GM21619 (cell line): ENCODE measurements around the gene WDR7.

Source experiments
- ATAC-seq: cut with Tn5 transposase; IDR thresholded peaks from one replicate; pipeline ENCODE4 v1.9.1; 2021; ENCODE audit not compliant: unreplicated experiment

The WDR7 gene

GRCh38 chr18:56721031-56721430 lies 69.9 kb downstream of the WDR7 start:
- no peak for ATAC-seq

GRCh38 chr18:56721491-56721890 lies 70.3 kb downstream of the WDR7 start:
- no peak for ATAC-seq

DNA sequence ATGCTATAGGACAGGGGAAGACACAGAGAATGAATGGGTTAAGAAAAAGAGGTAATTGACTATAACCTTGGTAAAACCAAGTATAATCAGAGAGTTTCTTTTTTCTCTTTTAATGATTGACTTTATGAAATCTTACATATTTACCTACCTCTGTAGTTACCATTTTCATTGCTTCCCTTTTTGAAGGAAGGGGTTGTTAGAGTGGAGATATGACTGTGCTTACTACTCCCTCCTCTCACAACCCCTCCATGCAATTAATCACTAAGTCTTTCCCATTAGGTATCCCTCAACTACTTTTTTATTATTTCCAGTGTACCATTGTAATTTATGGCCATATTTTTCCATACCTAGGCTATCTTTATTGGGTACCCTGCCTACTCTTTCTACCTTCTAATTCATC lies 71.4 kb downstream of the WDR7 start:
- no peak for ATAC-seq

DNA sequence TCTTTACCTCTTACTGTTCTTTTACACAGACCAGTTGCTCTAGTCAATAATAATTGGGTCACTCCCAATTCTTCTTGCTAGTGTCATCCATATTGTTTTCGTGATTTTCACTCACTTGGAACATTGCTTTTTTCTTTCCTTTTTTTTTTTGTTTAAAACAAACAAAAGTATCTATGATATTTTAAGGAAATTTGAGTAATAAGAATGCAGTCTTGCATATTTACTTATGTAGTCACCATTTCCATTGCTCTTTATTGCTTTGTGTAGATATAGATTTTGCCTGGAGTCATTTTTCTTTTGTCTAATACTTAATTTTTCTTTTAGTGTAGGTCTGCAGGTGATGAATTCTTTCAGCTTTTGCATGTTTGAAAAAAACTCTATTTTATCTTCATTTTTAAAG lies 71.9 kb downstream of the WDR7 start:
- no peak for ATAC-seq

DNA sequence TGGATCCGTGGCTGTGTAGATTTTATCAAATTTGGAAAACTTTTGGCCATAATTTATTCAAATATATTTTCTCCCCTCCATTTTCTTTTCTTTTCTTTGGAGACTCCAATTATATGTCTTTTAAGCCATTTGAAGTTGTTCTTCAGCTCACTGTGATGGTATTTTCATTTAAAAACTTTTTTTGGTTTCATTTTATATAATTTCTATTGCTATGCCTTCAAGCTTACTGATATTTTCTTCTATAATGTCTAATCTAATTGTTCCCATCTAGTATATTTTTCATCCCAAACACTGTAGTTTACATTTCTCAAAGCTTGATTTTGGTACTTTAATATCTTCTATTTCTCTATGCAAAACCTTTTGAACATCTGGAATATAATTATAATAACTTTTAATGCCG lies 72.5 kb downstream of the WDR7 start:
- no peak for ATAC-seq

DNA sequence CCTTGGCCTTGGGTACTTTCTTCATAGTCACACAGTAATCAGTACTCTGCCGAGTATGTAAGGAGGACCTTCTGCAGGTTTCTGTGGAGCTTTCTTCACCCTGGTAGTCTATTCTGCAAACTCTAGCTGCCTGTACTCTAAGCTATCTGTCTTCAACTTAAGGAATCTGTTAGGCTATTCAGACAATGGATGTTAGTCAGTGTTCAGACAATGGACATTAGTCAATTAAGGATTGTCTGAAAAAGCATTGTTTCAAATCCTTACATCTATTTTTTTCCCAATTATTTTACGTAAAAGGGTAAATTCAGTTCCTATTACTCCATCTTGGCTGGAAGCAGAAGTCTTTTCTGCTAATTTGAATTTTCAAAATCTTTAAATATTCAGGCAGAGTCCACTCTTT lies 75.7 kb downstream of the WDR7 start:
- ATAC-seq, result no peak

GRCh38 chr18:56727399-56727798 lies 76.2 kb downstream of the WDR7 start:
- no peak for ATAC-seq

- no peak for ATAC-seq
Observed at GRCh38 chr18:56728741-56729140, 77.6 kb downstream of the WDR7 start.

DNA sequence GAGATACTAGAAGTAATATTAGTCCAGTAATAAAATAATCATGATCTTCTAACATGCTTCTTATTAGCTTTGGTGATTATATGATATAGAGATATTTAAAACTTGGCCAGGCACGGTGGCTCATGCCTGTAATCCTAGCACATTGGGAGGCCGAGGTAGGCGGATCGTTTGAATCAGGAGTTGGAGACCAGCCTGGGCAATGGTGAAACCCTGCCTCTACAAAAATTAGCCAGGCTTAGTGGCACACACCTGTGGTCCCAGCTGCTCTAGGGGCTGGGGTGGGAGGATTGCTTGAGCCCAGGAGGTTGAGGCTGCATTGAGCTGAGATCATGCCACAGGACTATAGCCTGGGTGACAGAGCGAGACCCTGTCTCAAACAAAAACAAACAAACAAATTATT lies 87.0 kb downstream of the WDR7 start:
- no peak for ATAC-seq

DNA sequence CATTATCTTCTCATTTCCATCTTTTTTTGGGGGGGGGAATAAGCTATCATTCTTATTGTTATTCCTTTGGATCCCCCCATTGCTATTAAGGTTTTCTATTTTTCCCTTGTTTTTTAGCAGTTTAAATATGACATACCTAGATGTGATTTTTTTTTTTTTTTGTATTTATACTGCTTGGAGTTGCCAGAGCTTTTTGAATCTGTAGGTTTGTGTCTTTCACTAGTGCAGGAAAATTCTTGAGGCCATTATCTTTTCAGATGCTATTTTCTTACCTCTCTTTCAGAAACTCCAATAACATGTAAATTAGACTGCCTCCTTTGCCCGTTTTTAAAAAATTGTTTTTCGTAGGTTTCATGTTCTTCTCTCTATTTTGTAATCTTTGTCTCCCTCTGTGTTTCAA lies 88.6 kb downstream of the WDR7 start:
- ATAC-seq, result no peak

DNA sequence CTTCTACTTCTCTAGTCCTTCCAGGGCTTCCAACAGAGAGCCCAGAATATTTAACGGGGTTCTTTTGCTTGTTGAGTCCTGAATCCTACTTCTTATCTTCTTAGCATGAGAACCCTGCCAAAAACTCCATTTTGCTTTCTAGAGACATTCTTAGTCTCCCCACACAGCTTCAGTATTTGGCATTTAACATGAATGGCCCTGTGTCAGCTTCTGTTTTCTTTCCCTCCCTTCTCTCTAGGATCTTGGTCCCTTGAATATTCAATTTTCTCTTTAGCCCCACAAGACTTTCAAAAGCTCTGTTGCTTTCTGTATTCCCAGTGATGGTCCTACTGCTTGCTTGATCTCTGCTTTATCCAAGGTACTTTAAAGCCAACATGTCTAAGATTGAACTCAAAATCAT lies 89.5 kb downstream of the WDR7 start:
- ATAC-seq, result no peak

GRCh38 chr18:56741685-56742084 lies 90.5 kb downstream of the WDR7 start:
- no peak for ATAC-seq

GRCh38 chr18:56743115-56743514 lies 92.0 kb downstream of the WDR7 start:
- ATAC-seq, result no peak

DNA sequence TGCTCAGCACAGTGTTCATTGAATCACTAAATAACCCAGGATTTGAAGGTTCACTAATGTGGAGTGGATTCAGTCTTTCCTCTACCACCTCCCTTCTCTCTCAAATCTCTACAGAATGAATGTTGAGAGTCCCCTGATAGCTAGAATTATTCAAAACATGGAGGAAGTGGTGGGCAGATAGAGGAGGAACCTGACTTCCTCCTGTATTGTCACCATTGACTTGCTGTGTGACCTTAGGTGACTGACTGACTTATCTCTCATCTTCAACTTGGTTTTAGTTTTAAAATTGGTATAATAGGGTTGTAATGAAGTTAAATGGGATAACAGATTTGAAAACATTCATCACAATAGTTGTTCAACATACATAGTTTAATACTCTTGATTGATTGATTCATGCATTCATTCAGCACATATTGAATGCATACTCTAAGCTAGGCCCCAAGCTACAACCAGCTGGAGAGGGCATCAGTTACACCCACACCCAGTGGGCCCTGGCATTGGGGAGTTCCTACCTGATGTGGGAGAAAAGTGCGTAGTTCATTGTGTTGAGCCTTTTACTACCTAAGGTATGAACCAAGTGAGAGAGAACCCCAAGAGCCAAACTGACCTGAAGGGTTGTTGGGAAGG lies 96.0 kb downstream of the WDR7 start:
- no peak for ATAC-seq

DNA sequence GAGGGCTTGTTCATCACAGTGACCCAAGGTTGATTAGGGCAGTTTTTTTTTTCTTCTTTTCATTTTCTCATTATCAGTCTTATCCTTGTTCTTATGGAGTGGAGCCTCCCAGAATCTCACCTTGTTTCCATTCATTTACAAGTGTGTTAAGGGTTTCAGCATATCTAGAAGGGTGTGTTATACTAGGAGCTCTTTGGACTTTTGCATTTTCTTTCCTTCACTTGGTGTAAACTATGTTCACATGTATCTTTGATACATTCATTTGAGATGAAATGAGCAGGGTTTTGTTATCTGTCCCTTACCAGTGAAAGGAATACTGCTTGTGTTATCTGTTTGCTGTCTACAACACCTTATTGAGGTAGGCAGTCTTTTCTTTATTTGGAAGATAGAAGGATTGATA lies 96.7 kb downstream of the WDR7 start:
- no peak for ATAC-seq

- no peak for ATAC-seq
Observed at GRCh38 chr18:56748698-56749268, 97.6 kb downstream of the WDR7 start.

- no peak for ATAC-seq
Observed at GRCh38 chr18:56756966-56757365, 105.8 kb downstream of the WDR7 start.

DNA sequence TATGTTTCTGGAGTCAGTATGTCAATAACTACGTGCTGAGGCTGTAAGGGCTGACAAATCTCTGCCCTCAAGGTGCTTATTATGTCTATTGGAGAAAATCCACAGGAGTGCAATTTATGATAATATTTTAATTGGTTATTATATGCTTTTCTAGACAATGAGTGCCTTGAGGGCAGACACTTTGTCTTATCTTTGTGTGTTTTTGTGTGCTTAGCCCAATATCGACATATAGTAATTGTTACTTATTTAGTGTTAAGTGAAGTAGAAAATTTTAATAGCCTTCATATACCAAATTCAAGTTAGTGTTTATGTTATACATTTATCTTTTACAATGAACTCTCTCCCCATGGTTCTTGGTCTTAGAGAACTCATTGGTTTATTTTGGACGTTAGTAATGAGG lies 118.9 kb downstream of the WDR7 start:
- no peak for ATAC-seq

DNA sequence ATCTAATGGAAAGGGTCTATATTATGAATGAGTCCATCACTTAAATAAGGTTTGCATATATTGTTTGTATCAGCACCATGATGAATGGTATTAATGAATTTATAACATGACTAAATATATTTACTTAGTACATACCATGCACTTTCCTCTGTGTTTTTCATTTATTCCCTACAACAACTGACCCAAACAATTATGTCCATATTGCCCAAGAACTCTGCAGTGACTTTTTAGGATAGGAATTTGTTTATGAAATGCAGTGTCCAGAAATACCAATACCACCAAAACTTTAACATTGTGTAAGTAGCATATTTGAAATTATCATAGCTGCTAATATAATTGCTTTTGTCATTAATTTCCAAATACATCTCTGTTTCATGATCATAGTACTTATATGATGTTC lies 119.7 kb downstream of the WDR7 start:
- ATAC-seq, result no peak

DNA sequence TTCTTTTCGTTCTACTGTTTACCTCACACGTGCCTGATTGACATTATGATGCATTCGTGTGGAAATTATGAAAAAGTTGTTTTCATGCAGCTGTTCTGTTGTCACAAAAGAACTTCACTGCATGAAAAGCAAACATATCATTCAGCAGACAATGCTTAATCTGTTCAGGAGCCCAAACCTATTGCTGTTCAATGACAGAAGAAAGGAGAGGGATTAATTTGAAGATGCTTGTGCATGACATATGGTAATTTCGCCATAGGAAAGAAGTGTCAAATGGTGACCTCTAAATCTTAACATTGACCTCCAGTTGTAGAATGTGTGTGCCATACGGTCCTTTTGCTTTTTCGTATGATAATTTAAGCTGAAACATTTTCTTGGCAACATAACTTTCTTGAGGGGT lies 124.5 kb downstream of the WDR7 start:
- ATAC-seq, result no peak

GRCh38 chr18:56787390-56787789 lies 136.2 kb downstream of the WDR7 start:
- no peak for ATAC-seq

GRCh38 chr18:56789004-56789888 lies 138.1 kb downstream of the WDR7 start:
- ATAC-seq, result no peak

DNA sequence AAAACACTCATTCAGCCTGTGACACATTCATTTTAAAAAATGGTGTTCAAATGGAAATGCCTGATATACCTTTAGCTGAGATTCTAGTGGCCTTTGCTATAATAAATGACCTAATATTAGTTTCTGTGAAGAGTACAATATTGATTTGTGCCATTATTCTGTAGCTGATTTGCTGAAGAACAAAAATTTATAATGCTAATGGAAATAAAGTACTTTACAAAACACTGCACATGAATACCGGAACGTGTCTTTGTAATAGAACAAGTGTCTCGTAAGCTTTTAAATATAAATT lies 138.7 kb downstream of the WDR7 start:
- ATAC-seq, result no peak
